A549 (cell line): Measurements from ENCODE around the gene ULK4. TPM values are rescaled to one million over a fixed set of nuclear protein-coding genes. Genes with fewer than 3 reads are reported as not detected.

ENCODE experiments used
- ATAC-seq, 2 experiments: fragments of 200-7000 bp in 1 of 2; fragments of >200 bp in 1 of 2; cut with Nextera tagmentation in 1 of 2; cut with Tn5 transposase in 1 of 2; 3 replicates each; pipeline versions ENCODE4 v1.8.0 to v1.9.1; 2018 to 2020; ENCODE audit warnings: mild to moderate bottlenecking in 1 of 2, moderate library complexity in 1 of 2
- CTCF ChIA-PET: fragments of 300-600 bp; sonication (Branson Sonifier 250); formaldehyde crosslinking; extraction: SDS; loops from one replicate; lab custom pipeline; 2021; ENCODE audit warnings: antibody characterized with exemption, inconsistent platforms; lab: Yijun Ruan, JAX
- POLR2A ChIA-PET: fragments of 350-600 bp; formaldehyde crosslinking; extraction: SDS; loops from one replicate; lab custom pipeline; 2021; ENCODE audit warnings: antibody characterized with exemption, inconsistent platforms; lab: Yijun Ruan, JAX
- DNase-seq, 2 experiments: peaks; one replicate each; pipeline versions ENCODE4 v3.0.0 to v3.0.0-alpha.2; 2011 to 2016; ENCODE audit warnings: low read depth in 1 of 2, low spot score in 1 of 2
- FAIRE-seq: peaks from 2 replicates; lab custom pipeline; 2011; peaks lifted over from hg19 to GRCh38; lab: Jason Lieb, UNC
- H3K27ac ChIP-seq, 2 experiments: fragments of >200 bp; sonication (Bioruptor Twin); formaldehyde crosslinking; 3 replicates each; pipeline ENCODE4 v1.5.1; 2016 to 2017
- H3K4me1 ChIP-seq: fragments of >200 bp; sonication (Bioruptor Twin); formaldehyde crosslinking; 3 replicates; pipeline ENCODE4 v1.6.1; 2016
- H3K4me2 ChIP-seq: fragments of >200 bp; sonication (Bioruptor Twin); formaldehyde crosslinking; 3 replicates; pipeline ENCODE4 v1.6.1; 2016
- H3K4me3 ChIP-seq: fragments of >200 bp; sonication (Bioruptor Twin); formaldehyde crosslinking; 3 replicates; pipeline ENCODE4 v1.5.1; 2016
- H3K9me3 ChIP-seq: fragments of >200 bp; sonication (Bioruptor Twin); formaldehyde crosslinking; 3 replicates; pipeline ENCODE4 v1.6.1; 2016
- ATOH8 ChIP-seq: fragments of 250-450 bp; sonication (Bioruptor Pico); IDR thresholded peaks from 2 replicates; pipeline ENCODE4 v1.5.0; 2020; ENCODE audit warnings: low read depth, mild to moderate bottlenecking, moderate library complexity
- CHD4 ChIP-seq: fragments of 200-600 bp; sonication (generic); IDR thresholded peaks from 2 replicates; pipeline ENCODE4 v1.6.1; 2016; ENCODE audit warnings: antibody characterized with exemption, mild to moderate bottlenecking, borderline replicate concordance
- E2F6 ChIP-seq: IDR thresholded peaks from 2 replicates; pipeline ENCODE4 v1.6.1; 2012; ENCODE audit warnings: low read depth, borderline replicate concordance
- EHF ChIP-seq: fragments of 250-450 bp; sonication (Bioruptor Pico); IDR thresholded peaks from 2 replicates; pipeline ENCODE4 v1.5.0; 2020; ENCODE audit warnings: mild to moderate bottlenecking
- ELK1 ChIP-seq: fragments of 150-350 bp; IDR thresholded peaks from 2 replicates; pipeline ENCODE4 v1.6.1; 2014; ENCODE audit warnings: low read depth, mild to moderate bottlenecking, low read length
- GATA3 ChIP-seq: IDR thresholded peaks from 2 replicates; pipeline ENCODE4 v1.6.1; 2012; ENCODE audit warnings: borderline replicate concordance
- HDAC2 ChIP-seq: fragments of 200-600 bp; sonication (generic); IDR thresholded peaks from 2 replicates; pipeline ENCODE4 v1.6.1; 2016
- HEYL ChIP-seq: fragments of 250-450 bp; sonication (Bioruptor Pico); IDR thresholded peaks from 2 replicates; pipeline ENCODE4 v1.8.0; 2021; ENCODE audit warnings: mild to moderate bottlenecking, moderate library complexity
- HOXB5 ChIP-seq: fragments of 250-450 bp; sonication (Bioruptor Pico); IDR thresholded peaks from 2 replicates; pipeline ENCODE4 v1.5.0; 2020; ENCODE audit warnings: mild to moderate bottlenecking, moderate library complexity
- JUN ChIP-seq, 2 experiments: fragments of >200 bp; sonication (Bioruptor Twin); formaldehyde crosslinking; IDR thresholded peaks; 2 replicates in 1 of 2; 3 replicates in 1 of 2; pipeline ENCODE4 v1.6.1; 2016 to 2017
- JUNB ChIP-seq: fragments of >200 bp; sonication (Bioruptor Twin); formaldehyde crosslinking; IDR thresholded peaks from 2 replicates; pipeline ENCODE4 v1.6.1; 2016
- KDM1A ChIP-seq: fragments of 200-600 bp; sonication (generic); IDR thresholded peaks from 2 replicates; pipeline ENCODE4 v1.6.1; 2016; ENCODE audit warnings: low read depth, mild to moderate bottlenecking
- MYC ChIP-seq: IDR thresholded peaks from 2 replicates; pipeline ENCODE4 v1.6.1; 2012; ENCODE audit warnings: mild to moderate bottlenecking, inconsistent platforms, low read length, improper control_type of control experiment, borderline replicate concordance
- PBX3 ChIP-seq: IDR thresholded peaks from 2 replicates; pipeline ENCODE4 v1.6.1; 2012
- POLR2AphosphoS2 ChIP-seq: conservative IDR thresholded peaks from 2 replicates; pipeline ENCODE4 v1.6.1; 2012; ENCODE audit warnings: low read length, improper control_type of control experiment, inconsistent platforms
- RAD21 ChIP-seq, 2 experiments: fragments of >200 bp in 1 of 2; sonication (Bioruptor Twin) in 1 of 2; formaldehyde crosslinking in 1 of 2; IDR thresholded peaks in 1 of 2; conservative IDR thresholded peaks in 1 of 2; 2 replicates in 1 of 2; 3 replicates in 1 of 2; pipeline ENCODE4 v1.6.1; 2012 to 2018; ENCODE audit warnings: inconsistent platforms in 1 of 2
- RARB ChIP-seq: fragments of 250-450 bp; sonication (Bioruptor Pico); IDR thresholded peaks from 2 replicates; pipeline ENCODE4 v1.8.0; 2021; ENCODE audit warnings: mild to moderate bottlenecking, moderate library complexity
- RCOR1 ChIP-seq: fragments of 150-350 bp; IDR thresholded peaks from 2 replicates; pipeline ENCODE4 v1.6.1; 2014; ENCODE audit warnings: antibody characterized with exemption, low read length, low read depth
- SREBF2 ChIP-seq: fragments of 450-650 bp; IDR thresholded peaks from 2 replicates; pipeline ENCODE4 v1.6.1; 2014; ENCODE audit warnings: mild to moderate bottlenecking, moderate library complexity
- ZNF302 ChIP-seq: fragments of 250-450 bp; sonication (Bioruptor Pico); IDR thresholded peaks from 2 replicates; pipeline ENCODE4 v1.9.0; 2021; ENCODE audit warnings: inconsistent platforms, mild to moderate bottlenecking, moderate library complexity
- WGBS: methylation state at CpG from one replicate; pipeline ENCODE4 v1.1.6; 2017; ENCODE audit errors: missing lambda C conversion rate; 5-methylcytosine and 5-hydroxymethylcytosine counted together
- polyA plus RNA-seq, 4 experiments: library from polyadenylated mRNA; depleted of rRNA in 3 of 4; stranded (reverse); fragments of >200 nt; fragmentation: RNase III in 1 of 4; extraction: RNeasy Plus Mini Kit Qiagen cat#74134 plus additional on column Dnase treatment in 1 of 4; gene quantifications; 2 replicates in 3 of 4; 3 replicates in 1 of 4; pipeline ENCODE4 v1.2.3, GENCODE V29; 2011 to 2017

ULK4 gene
- polyA plus RNA-seq, 2 of the 4 experiments (the other 2 are of a cell fraction) = 4.9 to 7.7 TPM

GRCh38 chr3:42005401-42005800, 43.5 kb upstream of the ULK4 start:
- Histone ChIP-seq H3K9me3 (no peaks in the 10 kb centered on the region), H3K27ac (no peak overlapping the region), H3K4me3 (no peak overlapping the region), H3K4me1 (no peaks in the 10 kb centered on the region), H3K4me2 (no peak overlapping the region)
- FAIRE-seq = no peak
- ATAC-seq = no peak
- 52% methylated on average over 4 of the region's 4 CpGs for WGBS
- TF ChIP-seq HOXB5 (CRISPR knock-in tag) = no peak
- TF ChIP-seq POLR2AphosphoS2 = no peak
- POLR2A ChIA-PET = no interaction called here
- DNase-seq = no peak
- CTCF ChIA-PET = interaction anchor here (0.9 to 3.1 kb wide), 2 partner anchors 10 to 94 kb away, joined by 3 to 11 read pairs; no protein-coding TSS in a partner anchor

- no peak overlapping the region for H3K27ac ChIP-seq
- TF ChIP-seq HEYL (CRISPR knock-in tag) (no peak), SREBF2 (no peak), KDM1A (no peak), MYC (no peak), ATOH8 (CRISPR knock-in tag) (no peak), ZNF302 (CRISPR knock-in tag) (no peak), POLR2AphosphoS2 (no peak), EHF (CRISPR knock-in tag) (no peak)
- no peak for DNase-seq
- POLR2A ChIA-PET = no interaction called here
- CTCF ChIA-PET = interaction anchor here (1.3 kb wide), 1 partner anchor 97 kb away, joined by 3 read pairs; no protein-coding TSS in a partner anchor
- H3K4me3 ChIP-seq = no peak overlapping the region
- H3K9me3 ChIP-seq = no peaks in the 10 kb centered on the region
- no peak for FAIRE-seq
- ATAC-seq = no peak
- no peaks in the 10 kb centered on the region for H3K4me1 ChIP-seq
- no peak overlapping the region for H3K4me2 ChIP-seq
- WGBS = 76% methylated on average over 3 of the region's 4 CpGs
These were observed 40.9 kb upstream of the ULK4 start for GRCh38 chr3:42002790-42003189.

GRCh38 chr3:42001777-42002176, 39.9 kb upstream of the ULK4 start:
- ChIA-PET POLR2A (no interaction called here), CTCF (interaction anchor here (0.6 kb wide), 1 partner anchor 98 kb away, joined by 3 read pairs; no protein-coding TSS in a partner anchor)
- Histone ChIP-seq H3K4me3 (no peak overlapping the region), H3K4me1 (no peaks in the 10 kb centered on the region), H3K27ac (no peak overlapping the region), H3K9me3 (no peaks in the 10 kb centered on the region), H3K4me2 (no peak overlapping the region)
- ATAC-seq (no peak), FAIRE-seq (no peak), DNase-seq (no peak)
- WGBS = 96% methylated on average over 1 of the region's 1 CpG
- TF ChIP-seq HDAC2 (no peak), JUN (IDR thresholded peaks at IDR 0.05) (no peak), JUNB (no peak), ELK1 (no peak), RCOR1 (no peak), SREBF2 (no peak), HOXB5 (CRISPR knock-in tag) (no peak), RARB (CRISPR knock-in tag) (no peak), GATA3 (no peak), PBX3 (no peak), CHD4 (no peak), E2F6 (no peak), RAD21 (conservative IDR thresholded peaks at IDR 0.05 in 1 of 2, IDR thresholded peaks at IDR 0.05 in 1 of 2) (no peak)
